ENCODE measurements around the gene CD6. TPM values are rescaled to one million over a fixed set of nuclear protein-coding genes. Genes with fewer than 3 reads are reported as not detected.

CD6 gene
- total and polyA plus RNA-seq, 11 donors: 0.08 to 6.1 (median 0.34) TPM; not detected in 1

- no peak overlapping the region for H3K27ac ChIP-seq
- DNase-seq: no peak
- ATAC-seq: no peak
- WGBS, 4 donors: 79 to 84% (median 81%) methylated on average over 5 of the region's 5 CpGs
- TF ChIP-seq POLR2A (IDR thresholded peaks at IDR 0.05) (no peak), CTCF (IDR thresholded peaks at IDR 0.05) (no peak)
- no peaks in the 10 kb centered on the region for H3K9me3 ChIP-seq
- peaks cover 2 to 40% (median 35%) of the 10 kb centered on the region in 9 donors for H3K36me3 ChIP-seq
- peaks cover 5 to 40% (median 26%) of the 10 kb centered on the region in 12 donors for H3K4me1 ChIP-seq
- intact Hi-C loops (cut with DNase I): loop anchor here in 1 of 10 donors (5.0 kb wide), 1 partner anchor 204 kb away; no protein-coding TSS in a partner anchor
- no peak overlapping the region for H3K4me3 ChIP-seq
- H3K27me3 ChIP-seq: peaks cover 0 to 35% (median 0%) of the 10 kb centered on the region in 9 donors
Observed at GRCh38 chr11:60923326-60923725, 48.2 kb upstream of the CD6 start.

GRCh38 chr11:60923800-60924109 is 47.7 kb upstream of the CD6 start:
- TF ChIP-seq CTCF (IDR thresholded peaks at IDR 0.05): no peak
- Histone ChIP-seq H3K4me1 (peaks cover under 1 to 35% (median 22%) of the 10 kb centered on the region in 12 donors), H3K27me3 (peaks cover 0 to 35% (median 0%) of the 10 kb centered on the region in 9 donors), H3K27ac (peak overlapping the region in 1 of 12 donors; percentile 63), H3K4me3 (peak overlapping the region in 9 of 12 donors; percentile 63 to 88 (median 77)), H3K9me3 (no peaks in the 10 kb centered on the region), H3K36me3 (peaks cover 2 to 40% (median 35%) of the 10 kb centered on the region in 9 donors)
- WGBS, 4 donors: 44 to 56% (median 51%) methylated on average over 4 to 6 of the region's 6 CpGs
- DNase-seq: no peak
- peak in 2 of 4 donors; percentile 9 to 16 for ATAC-seq
- intact Hi-C loops (cut with DNase I): loop anchor here in 1 of 10 donors (5.0 kb wide), 1 partner anchor 204 kb away; no protein-coding TSS in a partner anchor

GRCh38 chr11:60924110-60924905 is 47.2 kb upstream of the CD6 start, which contains the start of gene TMEM132A:
Gene TMEM132A, plus strand, starts transcription at chr11:60924460. Its CDS starts 174 bp downstream, at chr11:60924634.
- H3K27ac ChIP-seq: peak within 1 kb of the TSS in 8 of 12 donors; percentile 13 to 63 (median 45)
- intact Hi-C loops (cut with DNase I): loop anchor here in 1 of 10 donors (5.0 kb wide), 1 partner anchor 203 kb away; no protein-coding TSS in a partner anchor
- H3K4me3 ChIP-seq: peak within 1 kb of the TSS; percentile 34 to 88 (median 70)
- peak; percentile 72 to 90 (median 85) for ATAC-seq
- peaks cover 2 to 40% (median 35%) of the 10 kb centered on the region in 9 donors for H3K36me3 ChIP-seq
- no peaks in the 10 kb centered on the region for H3K9me3 ChIP-seq
- DNase-seq: peak; percentile 73 to 84 (median 82)
- TF ChIP-seq CTCF (IDR thresholded peaks at IDR 0.05) (peak in 1 of 12 donors; percentile 5), POLR2A (IDR thresholded peaks at IDR 0.05) (peak in 1 of 2 donors; percentile 45)
- peaks cover 0 to 30% (median 17%) of the 10 kb centered on the region in 12 donors for H3K4me1 ChIP-seq
- WGBS, 4 donors: 1 to 2% (median 1%) methylated on average over 19 to 69 of the region's 69 CpGs
- H3K27me3 ChIP-seq: peaks cover 0 to 35% (median 0%) of the 10 kb centered on the region in 9 donors

Measured in heart left ventricle (tissue), 16 donors.